IPS-NIHi11 (cell line): ENCODE results near the gene PALM.

Experiments used
- DNase-seq: peaks from one replicate; pipeline ENCODE4 v3.0.0; 2012; ENCODE audit warnings: mixed read lengths, low spot score

The PALM gene

GRCh38 chr19:752652-753517 is 44.1 kb downstream of the PALM start:
- DNase-seq: peak; percentile 56

DNA sequence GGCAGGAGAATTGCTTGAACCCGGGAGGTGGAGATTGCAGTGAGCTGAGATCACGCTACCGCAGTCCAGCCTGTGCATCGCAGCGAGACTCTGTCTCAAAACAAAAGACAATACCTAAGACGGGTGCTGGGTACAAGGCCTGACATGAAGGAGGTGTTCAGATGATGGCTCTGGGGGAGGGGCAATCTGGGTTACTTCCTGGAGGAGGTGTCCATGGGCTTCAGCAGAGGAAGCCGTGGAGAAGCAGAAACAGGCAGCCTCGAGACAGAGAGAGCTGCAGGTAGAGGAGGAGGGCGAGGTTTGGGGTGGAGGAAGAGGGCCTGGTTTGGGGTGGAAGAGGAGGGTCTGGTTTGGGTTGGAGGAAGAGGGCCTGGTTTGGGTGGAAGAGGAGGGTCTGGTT is 45.8 kb downstream of the PALM start:
- no peak for DNase-seq

DNA sequence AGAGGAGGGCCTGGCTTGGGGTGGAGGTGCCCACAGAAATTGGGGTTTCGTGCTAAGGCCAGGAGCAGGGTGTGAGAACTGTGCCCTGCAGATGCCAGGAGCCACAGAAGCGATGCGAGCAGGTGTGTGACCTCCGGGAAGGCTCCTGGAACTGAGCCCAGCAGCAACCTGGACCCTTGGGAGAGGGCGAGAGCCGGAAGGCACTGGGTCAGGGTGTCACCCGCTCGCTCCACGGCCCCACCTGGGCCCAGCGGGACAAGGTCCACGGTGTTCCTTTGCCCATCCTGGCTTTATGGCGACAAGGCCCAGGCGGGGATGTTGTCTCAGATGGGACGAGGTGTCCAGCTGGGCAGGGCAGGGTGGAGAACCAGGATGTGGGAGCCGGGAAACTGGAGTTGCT is 46.3 kb downstream of the PALM start:
- DNase-seq: no peak

GRCh38 chr19:756236-756635 is 47.5 kb downstream of the PALM start:
- peak; percentile 58 for DNase-seq

GRCh38 chr19:756821-757688 is 48.3 kb downstream of the PALM start:
- DNase-seq: no peak

DNA sequence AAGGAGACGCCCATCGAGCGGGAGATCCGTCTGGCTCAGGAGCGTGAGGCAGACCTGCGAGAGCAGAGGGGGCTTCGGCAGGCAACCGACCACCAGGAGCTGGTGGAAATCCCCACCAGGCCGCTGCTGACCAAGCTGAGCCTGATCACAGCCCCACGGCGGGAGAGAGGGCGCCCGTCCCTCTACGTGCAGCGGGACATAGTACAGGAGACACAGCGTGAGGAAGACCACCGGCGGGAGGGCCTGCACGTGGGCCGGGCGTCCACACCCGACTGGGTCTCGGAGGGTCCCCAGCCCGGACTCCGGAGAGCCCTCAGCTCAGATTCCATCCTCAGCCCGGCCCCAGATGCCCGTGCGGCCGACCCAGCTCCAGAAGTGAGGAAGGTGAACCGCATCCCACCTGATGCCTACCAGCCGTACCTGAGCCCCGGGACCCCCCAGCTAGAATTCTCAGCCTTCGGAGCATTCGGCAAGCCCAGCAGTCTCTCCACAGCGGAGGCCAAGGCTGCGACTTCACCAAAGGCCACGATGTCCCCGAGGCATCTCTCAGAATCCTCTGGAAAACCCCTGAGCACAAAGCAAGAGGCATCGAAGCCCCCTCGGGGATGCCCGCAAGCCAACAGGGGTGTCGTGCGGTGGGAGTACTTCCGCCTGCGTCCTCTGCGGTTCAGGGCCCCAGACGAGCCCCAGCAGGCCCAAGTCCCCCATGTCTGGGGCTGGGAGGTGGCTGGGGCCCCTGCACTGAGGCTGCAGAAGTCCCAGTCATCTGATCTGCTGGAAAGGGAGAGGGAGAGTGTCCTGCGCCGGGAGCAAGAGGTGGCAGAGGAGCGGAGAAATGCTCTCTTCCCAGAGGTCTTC is 49.3 kb downstream of the PALM start:
- DNase-seq: no peak

- DNase-seq: no peak
Observed at GRCh38 chr19:763181-763580, 54.4 kb downstream of the PALM start.

DNA sequence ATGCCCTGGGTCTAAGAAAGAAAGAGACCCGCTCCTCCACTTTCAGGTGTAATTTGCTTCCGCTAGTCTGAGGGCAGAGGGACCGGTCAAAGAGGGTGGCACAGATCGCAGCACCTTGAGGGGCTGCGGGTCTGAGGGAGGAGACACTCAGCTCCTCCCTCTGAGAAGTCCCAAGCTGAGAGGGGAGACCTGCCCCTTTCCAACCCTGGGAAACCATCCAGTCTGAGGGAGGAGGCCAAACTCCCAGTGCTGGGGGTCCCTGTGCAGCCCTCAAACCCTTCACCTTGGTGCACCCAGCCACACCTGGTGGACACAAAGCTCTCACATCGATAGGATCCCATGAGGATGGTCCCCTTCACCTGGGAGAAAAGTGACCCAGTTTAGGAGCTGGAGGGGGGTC is 55.1 kb downstream of the PALM start:
- DNase-seq: no peak

- DNase-seq: no peak
Observed at GRCh38 chr19:764301-764700, 55.6 kb downstream of the PALM start.

GRCh38 chr19:765179-765738 is 56.5 kb downstream of the PALM start:
- DNase-seq: no peak

DNA sequence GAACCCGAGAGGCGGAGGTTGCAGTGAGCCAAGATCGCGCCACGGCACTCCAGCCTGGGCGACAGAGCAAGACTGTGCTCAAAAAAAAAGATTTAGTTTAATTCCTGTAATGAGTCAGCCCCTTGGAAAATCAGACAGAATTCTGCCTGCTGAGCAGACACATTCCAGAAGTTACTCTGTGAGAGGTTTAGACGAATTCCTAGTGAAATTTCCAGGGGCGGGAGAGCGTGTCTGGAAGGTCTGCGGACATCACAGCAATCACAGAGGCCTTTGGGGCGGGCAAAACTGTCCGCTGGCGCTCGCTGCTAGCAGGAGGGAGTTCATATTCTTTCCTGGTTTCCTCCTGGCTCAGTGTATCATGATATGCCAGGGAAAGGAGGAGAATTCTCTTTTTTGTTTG is 59.7 kb downstream of the PALM start:
- no peak for DNase-seq

DNA sequence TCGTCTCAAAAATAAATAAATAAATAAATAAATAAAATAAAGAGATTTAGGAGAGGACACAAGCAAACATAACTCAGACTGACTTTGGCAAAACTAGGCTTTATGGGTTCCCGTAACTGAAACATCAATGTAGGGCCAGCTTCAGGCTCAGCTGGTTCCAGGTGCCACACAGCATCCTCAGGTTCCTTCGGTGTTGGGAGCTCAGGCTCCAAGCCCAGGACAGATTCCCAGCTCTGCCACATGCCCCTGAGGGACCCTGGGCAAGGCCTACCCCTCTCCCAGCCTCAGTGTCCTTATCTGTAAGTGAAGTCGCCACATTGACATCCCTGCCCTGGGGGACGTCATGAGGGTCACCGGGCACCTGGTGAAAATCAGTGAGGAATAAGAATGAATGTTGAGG is 60.9 kb downstream of the PALM start:
- no peak for DNase-seq

DNA sequence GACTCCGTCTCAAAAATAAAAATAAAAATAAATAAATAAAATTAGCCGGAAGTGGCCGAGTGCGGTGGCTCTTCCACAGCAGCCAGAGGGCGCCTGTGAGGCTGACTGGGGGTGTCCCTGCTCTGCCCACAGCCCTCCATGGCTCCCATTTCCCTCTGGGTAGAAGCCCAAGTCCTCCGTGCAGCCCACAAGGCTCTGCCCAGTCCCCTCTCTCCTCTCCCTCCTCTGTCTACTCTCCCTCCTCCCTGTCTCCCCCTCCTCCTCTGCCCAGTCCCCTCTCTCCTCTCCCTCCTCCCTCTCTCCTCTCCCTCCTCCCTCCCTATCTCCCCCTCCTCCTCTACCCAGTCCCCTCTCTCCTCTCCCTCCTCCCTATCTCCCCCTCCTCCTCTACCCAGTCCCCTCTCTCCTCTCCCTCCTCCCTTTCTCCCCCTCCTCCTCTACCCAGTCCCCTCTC is 62.6 kb downstream of the PALM start:
- DNase-seq: peak; percentile 52

DNA sequence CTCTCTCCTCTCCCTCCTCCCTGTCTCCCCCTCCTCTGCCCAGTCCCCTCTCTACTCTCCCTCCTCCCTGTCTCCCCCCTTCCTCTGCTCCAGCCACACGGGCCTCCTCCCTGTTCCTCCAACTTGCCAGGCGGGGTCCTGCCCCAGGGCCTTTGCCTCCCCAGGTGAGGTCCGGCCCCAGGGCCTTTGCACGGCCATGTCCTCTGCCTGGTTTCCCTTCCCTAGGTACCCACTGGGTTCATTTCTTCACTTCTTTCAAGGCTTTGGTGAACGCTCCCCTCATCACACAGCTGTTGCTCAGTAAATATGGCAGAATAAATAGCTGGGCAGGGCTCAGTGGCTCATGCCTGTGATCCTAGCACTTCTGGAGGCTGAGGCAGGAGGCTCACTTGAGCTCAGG is 63.3 kb downstream of the PALM start:
- DNase-seq: no peak

DNA sequence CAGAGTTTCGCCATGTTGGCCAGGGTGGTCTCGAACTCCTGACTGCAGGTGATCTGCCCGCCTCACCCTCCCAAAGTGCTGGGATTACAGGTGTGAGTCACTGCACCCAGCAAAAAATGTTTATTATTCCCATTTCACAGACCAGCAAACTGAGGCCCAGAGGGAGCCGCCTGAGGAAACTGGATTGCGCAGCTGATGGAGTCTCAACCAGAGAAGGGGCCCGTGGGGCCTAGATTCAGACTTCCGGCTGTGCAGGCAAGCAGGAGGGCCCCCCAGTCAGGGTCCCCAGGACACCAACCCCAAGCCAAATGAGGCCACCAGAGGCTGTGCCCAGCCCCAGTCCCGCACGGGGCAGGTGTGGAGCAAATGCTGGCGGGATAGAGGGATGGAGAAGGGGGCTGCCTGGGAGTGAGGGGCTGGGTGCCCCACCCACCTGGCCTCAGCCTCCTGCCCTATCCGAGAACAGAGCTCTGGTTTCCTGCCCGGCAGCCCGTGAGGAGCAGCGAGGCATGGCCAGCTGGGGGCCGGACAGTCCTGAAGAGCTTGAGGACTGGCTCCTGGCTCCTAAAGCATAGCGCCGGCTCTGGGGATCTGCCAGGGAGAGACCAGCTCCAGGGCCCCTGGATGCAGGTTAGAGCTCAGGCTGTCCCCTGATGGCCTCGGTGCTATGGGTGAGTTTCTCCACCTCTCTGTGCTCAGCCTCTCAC is 64.1 kb downstream of the PALM start:
- DNase-seq: peak; percentile 70

- DNase-seq: no peak
Observed at GRCh38 chr19:776549-776948, 67.8 kb downstream of the PALM start.

DNA sequence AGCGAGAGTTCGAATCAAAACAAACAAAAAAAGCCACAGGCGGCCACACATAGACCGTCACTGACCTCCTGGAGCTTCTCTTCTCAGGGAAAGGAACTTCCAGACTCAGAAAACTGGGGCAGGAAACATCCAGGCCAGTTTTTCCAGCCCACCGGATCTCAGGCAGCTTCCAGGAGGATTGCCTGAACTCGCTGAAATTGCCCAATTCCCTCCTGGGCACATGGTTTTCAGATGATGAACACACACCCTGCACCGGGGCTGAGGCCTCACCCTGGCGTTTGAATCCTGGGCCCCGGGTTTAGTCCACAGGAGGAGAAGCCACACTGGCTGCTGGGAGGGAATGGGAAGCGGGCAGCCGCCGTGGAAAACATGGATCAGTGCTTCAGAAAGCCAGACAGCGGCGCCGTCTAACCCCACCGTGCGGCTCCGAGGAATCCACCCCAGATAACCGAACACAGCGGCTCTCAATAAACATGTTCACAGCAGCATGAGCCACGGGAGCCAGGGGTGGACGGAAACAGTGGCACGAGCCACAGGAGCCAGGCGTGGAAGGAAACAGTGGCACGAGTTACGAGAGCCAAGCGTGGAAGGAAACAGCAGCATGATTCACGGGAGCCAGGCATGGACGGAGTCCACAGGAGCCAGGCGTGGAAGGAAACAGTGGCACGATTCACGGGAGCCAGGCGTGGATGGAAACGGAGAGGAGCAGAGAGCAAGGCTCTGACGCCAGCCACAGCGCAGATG is 70.3 kb downstream of the PALM start:
- peak; percentile 26 for DNase-seq

GRCh38 chr19:780935-781334 is 72.2 kb downstream of the PALM start:
- DNase-seq: no peak

DNA sequence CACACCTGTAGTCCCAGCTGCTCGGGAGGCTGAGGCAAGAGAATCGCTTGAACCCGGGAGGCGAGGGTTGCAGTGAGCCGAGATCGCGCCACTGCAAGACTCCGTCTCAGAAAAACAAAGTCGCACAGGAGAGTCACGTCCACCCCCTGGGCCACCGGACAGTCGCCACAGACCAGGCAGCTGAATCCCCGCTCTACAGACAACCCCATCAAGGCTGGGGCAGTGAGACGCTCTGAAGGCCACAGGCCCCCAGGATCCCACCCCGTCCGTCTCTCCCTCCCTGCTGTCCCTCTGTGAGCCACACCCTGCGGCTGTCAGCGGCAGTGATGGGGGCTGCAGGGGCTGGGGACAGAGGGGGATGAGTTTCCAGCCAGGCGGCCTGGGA is 73.1 kb downstream of the PALM start:
- DNase-seq: peak; percentile 23

DNA sequence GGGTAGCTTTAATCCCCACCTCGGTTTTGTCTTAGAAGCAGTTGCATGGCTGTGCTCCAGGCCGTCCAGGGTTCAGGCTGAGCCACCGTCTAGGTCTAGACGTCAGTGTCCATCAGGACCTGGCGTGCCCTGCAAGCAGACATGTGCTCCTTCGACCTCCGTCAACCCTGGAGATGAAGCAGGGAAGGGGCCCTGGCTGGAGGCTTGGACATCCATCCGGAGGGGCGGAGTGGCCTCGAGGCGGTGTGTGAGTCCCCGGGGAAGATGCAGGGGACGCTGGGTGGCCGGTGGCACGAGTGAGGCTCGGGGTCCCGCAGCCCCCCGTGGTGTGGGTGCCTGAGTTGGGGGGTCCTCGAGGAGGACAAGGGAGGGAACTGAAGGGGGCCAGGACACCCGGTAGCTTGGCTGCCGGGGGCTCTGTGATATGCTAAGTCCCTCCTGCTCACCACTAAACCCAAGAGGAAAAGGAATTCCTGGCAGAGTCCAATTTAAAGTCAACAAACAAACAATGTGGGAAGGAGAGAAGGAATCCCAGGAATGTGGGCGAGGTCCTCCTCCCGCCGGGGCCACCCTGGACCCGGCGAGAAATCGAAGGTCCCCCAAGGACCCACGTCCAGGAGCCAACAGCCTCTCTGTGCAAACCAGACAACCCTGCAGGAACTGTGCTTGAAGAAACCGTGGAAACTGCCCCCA is 73.6 kb downstream of the PALM start:
- peak; percentile 72 for DNase-seq
